ENCODE data around the gene LIPC.

Gene LIPC

DNA sequence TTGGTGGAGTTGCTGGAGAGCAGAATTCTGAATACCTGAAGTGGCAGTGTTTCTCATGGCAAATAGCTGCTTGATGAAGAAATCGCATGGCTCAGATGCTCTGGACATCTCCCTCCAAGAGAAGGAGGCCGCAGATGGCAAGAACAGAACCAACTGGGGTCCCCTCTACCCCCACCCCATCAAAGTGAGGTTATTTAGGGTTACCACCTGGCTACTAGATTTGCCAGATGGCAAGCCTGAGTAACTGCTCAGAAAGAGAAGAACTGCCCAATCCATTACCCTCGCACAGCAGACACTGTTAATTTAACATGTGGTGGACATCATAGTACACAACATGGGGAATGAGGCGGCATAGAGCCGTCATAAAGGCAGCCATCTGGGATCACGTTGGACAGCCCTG is 30.5 kb upstream of the LIPC start:
- Histone ChIP-seq H3K9me3 (ENCODE audit: severe bottlenecking) (no peaks in the 10 kb centered on the region), H3K27ac (peak overlapping the region; percentile 91)
- TF ChIP-seq, protein P1, sequence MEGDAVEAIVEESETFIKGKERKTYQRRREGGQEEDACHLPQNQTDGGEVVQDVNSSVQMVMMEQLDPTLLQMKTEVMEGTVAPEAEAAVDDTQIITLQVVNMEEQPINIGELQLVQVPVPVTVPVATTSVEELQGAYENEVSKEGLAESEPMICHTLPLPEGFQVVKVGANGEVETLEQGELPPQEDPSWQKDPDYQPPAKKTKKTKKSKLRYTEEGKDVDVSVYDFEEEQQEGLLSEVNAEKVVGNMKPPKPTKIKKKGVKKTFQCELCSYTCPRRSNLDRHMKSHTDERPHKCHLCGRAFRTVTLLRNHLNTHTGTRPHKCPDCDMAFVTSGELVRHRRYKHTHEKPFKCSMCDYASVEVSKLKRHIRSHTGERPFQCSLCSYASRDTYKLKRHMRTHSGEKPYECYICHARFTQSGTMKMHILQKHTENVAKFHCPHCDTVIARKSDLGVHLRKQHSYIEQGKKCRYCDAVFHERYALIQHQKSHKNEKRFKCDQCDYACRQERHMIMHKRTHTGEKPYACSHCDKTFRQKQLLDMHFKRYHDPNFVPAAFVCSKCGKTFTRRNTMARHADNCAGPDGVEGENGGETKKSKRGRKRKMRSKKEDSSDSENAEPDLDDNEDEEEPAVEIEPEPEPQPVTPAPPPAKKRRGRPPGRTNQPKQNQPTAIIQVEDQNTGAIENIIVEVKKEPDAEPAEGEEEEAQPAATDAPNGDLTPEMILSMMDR (IDR thresholded peaks at IDR 0.05; ENCODE audit: low read depth, low read length), result no peak

DNA sequence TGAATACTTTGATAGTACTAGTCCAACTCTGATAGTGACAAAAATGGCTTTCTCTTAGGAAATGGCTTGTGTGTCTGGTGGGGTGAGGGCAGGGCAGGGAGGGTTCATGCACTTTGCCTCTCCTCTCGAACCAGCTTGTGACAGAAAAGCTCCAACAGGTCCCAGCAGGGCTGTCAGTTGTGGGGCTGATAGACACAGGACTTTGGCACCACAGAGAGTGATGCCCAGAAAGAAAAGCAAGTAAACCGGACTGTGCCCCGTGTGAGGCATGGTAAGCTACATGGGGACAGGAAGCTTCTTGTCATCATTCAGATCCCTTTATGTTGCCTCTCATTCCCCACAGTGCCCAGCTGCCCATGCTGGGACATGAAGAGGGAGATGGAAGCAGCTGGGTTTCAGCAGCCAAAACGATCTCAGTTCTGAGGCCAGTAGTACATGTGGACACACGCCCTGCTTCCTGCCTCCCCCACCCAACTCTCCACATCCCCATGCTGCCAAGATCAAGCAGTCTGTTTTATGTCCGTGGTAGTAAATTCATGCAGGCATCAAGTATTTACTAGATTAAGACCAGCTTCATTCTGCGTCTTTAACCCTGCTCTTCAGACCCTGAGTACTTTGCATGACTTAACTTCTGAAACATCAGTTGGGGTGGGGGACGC is 29.7 kb upstream of the LIPC start:
- Histone ChIP-seq H3K9me3 (ENCODE audit: severe bottlenecking) (no peaks in the 10 kb centered on the region), H3K36me3 (no peaks in the 10 kb centered on the region), H3K4me3 (ENCODE audit: low read depth, low read length) (no peak overlapping the region), H3K27me3 (ENCODE audit: insufficient read depth, low read depth, severe bottlenecking) (no peaks in the 10 kb centered on the region), H3K27ac (peak overlapping the region; percentile 91)
- DNase-seq, result no peak
- TF ChIP-seq, protein P1 (IDR thresholded peaks at IDR 0.05; ENCODE audit: low read depth, low read length), result no peak

More for the DNA sequence above, 30.5 kb upstream of the LIPC start:
- DNase-seq, result peak; percentile 85
- no peaks in the 10 kb centered on the region for H3K27me3 ChIP-seq (ENCODE audit: insufficient read depth, low read depth, severe bottlenecking)
- no peaks in the 10 kb centered on the region for H3K36me3 ChIP-seq
- H3K4me3 ChIP-seq (ENCODE audit: low read depth, low read length), result 0 out of 2 replicates have a peak overlapping the region, but pooled peaks have one; percentile 13

DNA sequence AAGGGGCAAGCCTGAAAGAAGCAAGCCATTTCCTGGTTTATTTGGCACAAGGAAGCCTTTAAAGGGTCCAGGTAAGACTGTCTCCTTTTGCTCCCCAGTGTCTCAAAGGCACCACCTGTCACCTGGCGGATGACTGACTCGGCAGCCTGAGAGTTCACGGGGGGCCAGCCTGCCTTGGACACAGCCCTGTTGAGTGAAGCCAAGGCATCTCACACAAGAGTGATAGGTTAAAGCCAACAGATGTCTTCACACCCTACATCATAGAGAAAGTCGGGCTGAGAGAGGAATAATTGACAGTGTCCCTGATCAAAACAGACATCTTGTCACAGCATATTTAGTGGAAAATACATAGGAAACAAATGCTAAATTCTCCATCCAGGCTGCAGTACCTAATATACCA is 28.2 kb upstream of the LIPC start:
- Histone ChIP-seq H3K27me3 (ENCODE audit: insufficient read depth, low read depth, severe bottlenecking) (no peaks in the 10 kb centered on the region), H3K36me3 (no peaks in the 10 kb centered on the region), H3K4me3 (ENCODE audit: low read depth, low read length) (no peak overlapping the region), H3K27ac (no peak overlapping the region), H3K9me3 (ENCODE audit: severe bottlenecking) (no peaks in the 10 kb centered on the region)
- DNase-seq, result peak; percentile 37
- TF ChIP-seq, protein P1 (IDR thresholded peaks at IDR 0.05; ENCODE audit: low read depth, low read length), result no peak

DNA sequence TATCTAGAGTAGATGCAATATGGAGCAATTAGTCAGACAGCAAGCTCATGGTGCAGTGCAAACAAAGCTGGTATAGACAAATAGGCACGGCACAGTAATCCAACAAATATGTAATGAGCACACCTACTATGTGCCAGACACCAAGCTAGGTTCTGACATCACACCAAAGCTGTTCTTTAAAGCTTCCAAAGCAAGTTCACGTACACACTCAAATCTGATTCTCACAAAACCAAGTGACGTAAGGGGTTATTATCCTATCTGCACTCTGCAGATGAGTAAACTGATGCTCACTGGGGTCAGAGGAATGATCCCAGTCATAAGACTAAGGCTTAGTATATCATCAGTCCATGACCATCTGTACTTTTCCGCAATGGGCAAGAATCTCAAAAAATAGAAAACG is 27.8 kb upstream of the LIPC start:
- no peak overlapping the region for H3K4me3 ChIP-seq (ENCODE audit: low read depth, low read length)
- no peak for DNase-seq
- TF ChIP-seq, protein P1 (IDR thresholded peaks at IDR 0.05; ENCODE audit: low read depth, low read length), result no peak
- H3K27me3 ChIP-seq (ENCODE audit: insufficient read depth, low read depth, severe bottlenecking), result no peaks in the 10 kb centered on the region
- no peaks in the 10 kb centered on the region for H3K36me3 ChIP-seq
- H3K27ac ChIP-seq, result no peak overlapping the region
- no peaks in the 10 kb centered on the region for H3K9me3 ChIP-seq (ENCODE audit: severe bottlenecking)

DNA sequence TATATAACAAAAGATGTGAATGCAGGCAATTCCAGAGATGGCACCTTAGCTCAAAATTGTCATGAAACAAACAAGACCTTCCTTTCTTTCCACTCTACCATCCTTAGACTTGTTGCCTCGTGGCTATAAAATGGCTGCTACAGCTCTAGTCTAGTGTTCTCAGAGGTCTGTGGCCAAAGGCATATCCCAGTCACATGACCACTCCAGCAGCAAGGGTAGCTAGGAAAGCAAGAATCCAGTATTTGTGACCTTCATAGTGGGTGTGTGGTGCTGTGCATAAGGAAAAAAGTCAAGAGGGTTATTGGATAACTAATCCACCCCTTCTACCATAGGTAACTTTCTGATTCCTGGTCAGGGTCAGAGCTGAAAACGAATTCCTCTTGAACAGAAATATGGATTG is 27.1 kb upstream of the LIPC start:
- Histone ChIP-seq H3K4me3 (ENCODE audit: low read depth, low read length) (no peak overlapping the region), H3K27me3 (ENCODE audit: insufficient read depth, low read depth, severe bottlenecking) (no peaks in the 10 kb centered on the region), H3K36me3 (no peaks in the 10 kb centered on the region), H3K9me3 (ENCODE audit: severe bottlenecking) (no peaks in the 10 kb centered on the region), H3K27ac (no peak overlapping the region)
- DNase-seq, result no peak
- TF ChIP-seq, protein P1 (IDR thresholded peaks at IDR 0.05; ENCODE audit: low read depth, low read length), result no peak

DNA sequence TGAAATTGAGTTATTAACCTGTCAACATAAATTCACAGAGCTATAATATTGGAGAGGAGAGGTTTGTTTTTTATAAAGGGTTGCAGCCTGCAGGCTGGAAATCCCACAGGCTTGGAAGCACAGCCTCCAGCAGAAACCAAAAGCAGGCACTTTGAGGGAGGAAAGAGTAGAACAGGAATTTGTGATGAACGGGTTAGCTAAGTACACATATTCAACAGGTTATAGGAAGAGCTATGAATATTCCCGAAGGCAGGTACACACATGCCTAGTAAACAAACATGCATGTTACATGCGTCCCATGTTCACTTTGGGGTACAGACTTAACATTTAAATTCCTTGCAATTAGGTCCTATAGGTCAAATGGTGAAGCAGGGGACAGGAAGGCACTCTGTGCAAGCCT is 25.9 kb upstream of the LIPC start:
- Histone ChIP-seq H3K27me3 (ENCODE audit: insufficient read depth, low read depth, severe bottlenecking) (no peaks in the 10 kb centered on the region), H3K9me3 (ENCODE audit: severe bottlenecking) (no peaks in the 10 kb centered on the region), H3K27ac (no peak overlapping the region), H3K36me3 (no peaks in the 10 kb centered on the region), H3K4me3 (ENCODE audit: low read depth, low read length) (no peak overlapping the region)
- no peak for DNase-seq
- TF ChIP-seq, protein P1 (IDR thresholded peaks at IDR 0.05; ENCODE audit: low read depth, low read length), result no peak

All from WERI-Rb-1 (cell line).